Skeletal muscle cell (primary cell): ENCODE measurements around the gene ANKRD13B.

Source experiments
- DNase-seq: peaks from one replicate; pipeline ENCODE4 v3.0.0-alpha.2; 2010; ENCODE audit warnings: low read depth
- H3K4me3 ChIP-seq: 2 replicates; pipeline ENCODE4 v1.5.1; 2011; ENCODE audit warnings: low read depth, mild to moderate bottlenecking, control low read depth, low read length, moderate library complexity

ANKRD13B gene

GRCh38 chr17:29663155-29663554 is 70.2 kb downstream of the ANKRD13B start:
- DNase-seq, result no peak
- no peak overlapping the region for H3K4me3 ChIP-seq
